Umbilical cord (tissue), 2 donors: ENCODE data around the gene ABHD14A. TPM values are rescaled to one million over a fixed set of nuclear protein-coding genes. Genes with fewer than 3 reads are reported as not detected.

Experiments
- DNase-seq: peaks from one replicate; pipeline ENCODE4 v3.0.0-alpha.2; 2015; ENCODE audit warnings: low spot score
- total RNA-seq: library from RNA; depleted of rRNA; stranded (reverse); fragments of >200 nt; gene quantifications from one replicate; pipeline ENCODE4 v1.2.3, GENCODE V29; 2014; ENCODE audit warnings: low replicate concordance; ENCODE audit not compliant: insufficient read depth

ABHD14A gene
- total RNA-seq, 1 donor from 2014 or later, result 8.9 TPM

GRCh38 chr3:51994530-51994929 lies 19.7 kb downstream of the ABHD14A start:
- DNase-seq, result no peak

GRCh38 chr3:51995346-51996163 lies 20.7 kb downstream of the ABHD14A start, which contains the start of gene RPL29:
TSS of gene RPL29 (minus strand) at chr3:51995895. CDS start at chr3:51995461, 434 bp downstream.
- peak; percentile 97 for DNase-seq

- no peak for DNase-seq
Observed at GRCh38 chr3:51997172-51997571, 22.3 kb downstream of the ABHD14A start.

GRCh38 chr3:51997935-51998596 lies 23.2 kb downstream of the ABHD14A start:
- DNase-seq, result peak; percentile 50

GRCh38 chr3:51998774-51999173 lies 23.9 kb downstream of the ABHD14A start:
- no peak for DNase-seq

- no peak for DNase-seq
Observed at GRCh38 chr3:51999846-52000245, 25.0 kb downstream of the ABHD14A start.

GRCh38 chr3:52001443-52001974 lies 26.6 kb downstream of the ABHD14A start:
- DNase-seq, result peak; percentile 68

GRCh38 chr3:52002748-52003147 lies 27.9 kb downstream of the ABHD14A start:
- no peak for DNase-seq

- DNase-seq, result peak; percentile 82
Observed at GRCh38 chr3:52004163-52004787, 29.4 kb downstream of the ABHD14A start.

GRCh38 chr3:52004906-52005395 lies 30.1 kb downstream of the ABHD14A start:
- DNase-seq, result no peak

- peak; percentile 53 for DNase-seq
Observed at GRCh38 chr3:52005571-52005986, 30.7 kb downstream of the ABHD14A start.

GRCh38 chr3:52006017-52006819 lies 31.4 kb downstream of the ABHD14A start:
- no peak for DNase-seq

- DNase-seq, result no peak
Observed at GRCh38 chr3:52006820-52007133, 31.9 kb downstream of the ABHD14A start.

GRCh38 chr3:52007291-52007690 lies 32.4 kb downstream of the ABHD14A start:
- no peak for DNase-seq

GRCh38 chr3:52010431-52010830 lies 35.6 kb downstream of the ABHD14A start:
- no peak for DNase-seq

- no peak for DNase-seq
Observed at GRCh38 chr3:52012699-52013098, 37.8 kb downstream of the ABHD14A start.

- no peak for DNase-seq
Observed at GRCh38 chr3:52013802-52014598, 39.1 kb downstream of the ABHD14A start.

GRCh38 chr3:52014613-52015012 lies 39.7 kb downstream of the ABHD14A start:
- peak; percentile 62 for DNase-seq

GRCh38 chr3:52015438-52016228 lies 40.8 kb downstream of the ABHD14A start:
- no peak for DNase-seq

GRCh38 chr3:52017586-52017985 lies 42.7 kb downstream of the ABHD14A start:
- DNase-seq, result no peak
